ENCODE results near the gene FAM9C.
"Not testable (repeated sequence)": the region's sequence is repeated elsewhere in the genome, so short reads cannot be mapped to it uniquely, and the experiment has no call there.

FAM9C gene

GRCh38 chrX:13084611-13085010, 40.2 kb upstream of the FAM9C start:
- Histone ChIP-seq H3K36me3 (ENCODE audit: control insufficient read depth, insufficient read depth, low read length) (no peaks in the 10 kb centered on the region), H3K27me3 (ENCODE audit: control insufficient read depth, insufficient read depth, low read length) (no peaks in the 10 kb centered on the region), H3K9me3 (ENCODE audit: control insufficient read depth, insufficient read depth, low read length) (no peaks in the 10 kb centered on the region), H3K9ac (ENCODE audit: low read depth, low read length) (no peak overlapping the region), H3K4me3 (ENCODE audit: low read depth, low read length) (no peak overlapping the region), H3K4me1 (ENCODE audit: control insufficient read depth, insufficient read depth, low read length) (peaks cover 6% of the 10 kb centered on the region)

GRCh38 chrX:13083755-13084326, 39.4 kb upstream of the FAM9C start:
- not testable (repeated sequence) for H3K4me3 ChIP-seq (ENCODE audit: low read depth, low read length); H3K9me3 ChIP-seq (ENCODE audit: control insufficient read depth, insufficient read depth, low read length); H3K36me3 ChIP-seq (ENCODE audit: control insufficient read depth, insufficient read depth, low read length); H3K27me3 ChIP-seq (ENCODE audit: control insufficient read depth, insufficient read depth, low read length); H3K9ac ChIP-seq (ENCODE audit: low read depth, low read length); H3K4me1 ChIP-seq (ENCODE audit: control insufficient read depth, insufficient read depth, low read length)

DNA sequence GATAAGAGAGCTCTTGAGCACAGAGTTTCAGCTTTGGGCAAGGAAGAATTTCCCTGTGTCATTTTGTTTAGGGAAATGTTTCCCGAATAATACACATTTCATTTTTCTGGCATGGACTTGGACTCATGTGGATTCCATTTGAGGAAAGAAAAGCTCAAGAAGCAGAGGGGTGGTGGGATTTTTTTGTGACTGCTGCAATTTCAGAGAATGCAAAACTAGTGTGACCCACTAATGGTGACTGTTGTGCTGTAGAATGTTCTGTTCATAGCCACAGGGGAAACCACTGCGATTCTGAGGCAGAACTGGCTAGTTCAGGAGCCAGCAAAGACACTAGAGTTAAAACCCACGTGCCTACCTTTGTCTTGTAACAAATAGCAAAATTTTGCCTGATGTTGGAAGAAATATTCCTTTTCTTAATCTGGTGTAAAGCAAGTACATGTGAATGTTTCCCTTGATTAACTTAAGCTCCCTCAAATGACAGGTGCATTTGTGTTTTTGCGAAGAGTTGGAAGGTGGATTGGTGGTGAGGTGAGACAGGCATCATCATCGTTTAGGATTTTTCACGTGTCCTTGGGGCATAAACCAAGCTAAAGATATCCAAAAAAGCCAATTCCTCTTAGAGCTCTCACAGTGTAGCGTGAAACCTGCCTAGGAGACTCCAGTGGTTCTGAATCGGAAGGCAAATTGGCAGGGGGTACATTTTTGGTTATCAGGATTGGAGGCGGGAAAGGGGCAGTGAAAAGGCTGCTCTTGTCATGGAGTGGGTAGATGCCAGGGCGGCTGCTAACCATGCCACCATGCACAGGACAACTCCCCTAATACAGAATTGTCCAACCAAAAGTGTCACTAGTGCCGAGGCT, 38.0 kb upstream of the FAM9C start:
- H3K4me3 ChIP-seq (ENCODE audit: low read depth, low read length): no peak overlapping the region
- no peaks in the 10 kb centered on the region for H3K9me3 ChIP-seq (ENCODE audit: control insufficient read depth, insufficient read depth, low read length)
- no peaks in the 10 kb centered on the region for H3K36me3 ChIP-seq (ENCODE audit: control insufficient read depth, insufficient read depth, low read length)
- H3K27me3 ChIP-seq (ENCODE audit: control insufficient read depth, insufficient read depth, low read length): no peaks in the 10 kb centered on the region
- no peak overlapping the region for H3K9ac ChIP-seq (ENCODE audit: low read depth, low read length)
- peaks cover 6% of the 10 kb centered on the region for H3K4me1 ChIP-seq (ENCODE audit: control insufficient read depth, insufficient read depth, low read length)

DNA sequence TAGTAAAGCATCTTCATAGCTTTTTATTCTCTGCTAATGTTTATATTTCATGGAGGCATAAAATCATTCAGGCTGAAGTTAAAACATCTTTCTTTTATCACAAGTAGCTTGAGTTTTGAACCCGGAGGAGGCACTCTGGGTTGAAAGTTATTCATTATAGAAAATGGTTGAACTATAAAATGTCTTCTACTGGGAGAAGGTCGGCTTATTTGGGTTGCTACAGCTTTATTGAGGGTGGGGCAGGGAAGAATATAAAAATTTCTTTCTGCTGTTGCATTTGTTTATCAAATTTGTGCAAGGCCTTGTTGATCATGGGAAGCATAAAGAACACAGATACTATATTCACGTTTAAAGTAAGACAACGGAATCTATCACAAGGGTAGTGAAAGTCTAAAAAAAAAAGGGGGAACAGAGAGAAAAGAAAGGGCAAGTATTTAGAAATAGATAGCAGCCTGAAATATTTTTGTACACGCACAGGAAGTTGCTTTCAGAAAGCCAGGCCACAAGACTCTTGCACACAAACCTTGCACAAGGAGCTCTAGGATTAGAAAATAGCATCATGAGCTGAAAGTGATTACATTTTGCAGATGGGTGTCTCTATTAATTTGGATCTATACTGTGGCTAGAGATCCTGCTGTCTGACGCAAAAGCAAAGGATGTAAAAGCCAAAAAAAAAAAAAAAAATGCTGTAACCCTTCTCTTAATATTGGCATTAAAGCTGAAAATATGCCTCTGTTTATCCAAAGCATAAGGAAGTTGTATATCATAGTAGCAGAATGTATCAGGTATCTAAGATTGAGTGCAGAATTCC, 37.2 kb upstream of the FAM9C start:
- Histone ChIP-seq H3K4me3 (ENCODE audit: low read depth, low read length) (no peak overlapping the region), H3K9ac (ENCODE audit: low read depth, low read length) (no peak overlapping the region), H3K27me3 (ENCODE audit: control insufficient read depth, insufficient read depth, low read length) (no peaks in the 10 kb centered on the region), H3K36me3 (ENCODE audit: control insufficient read depth, insufficient read depth, low read length) (no peaks in the 10 kb centered on the region), H3K4me1 (ENCODE audit: control insufficient read depth, insufficient read depth, low read length) (peaks cover 6% of the 10 kb centered on the region), H3K9me3 (ENCODE audit: control insufficient read depth, insufficient read depth, low read length) (no peaks in the 10 kb centered on the region)

- Histone ChIP-seq H3K9ac (ENCODE audit: low read depth, low read length) (no peak overlapping the region), H3K4me1 (ENCODE audit: control insufficient read depth, insufficient read depth, low read length) (peaks cover 6% of the 10 kb centered on the region), H3K9me3 (ENCODE audit: control insufficient read depth, insufficient read depth, low read length) (no peaks in the 10 kb centered on the region), H3K36me3 (ENCODE audit: control insufficient read depth, insufficient read depth, low read length) (no peaks in the 10 kb centered on the region), H3K4me3 (ENCODE audit: low read depth, low read length) (no peak overlapping the region), H3K27me3 (ENCODE audit: control insufficient read depth, insufficient read depth, low read length) (no peaks in the 10 kb centered on the region)
These were observed 35.8 kb upstream of the FAM9C start for GRCh38 chrX:13080128-13080795.

- H3K4me3 ChIP-seq (ENCODE audit: low read depth, low read length): no peak overlapping the region
- H3K9me3 ChIP-seq (ENCODE audit: control insufficient read depth, insufficient read depth, low read length): no peaks in the 10 kb centered on the region
- no peaks in the 10 kb centered on the region for H3K27me3 ChIP-seq (ENCODE audit: control insufficient read depth, insufficient read depth, low read length)
- H3K9ac ChIP-seq (ENCODE audit: low read depth, low read length): no peak overlapping the region
- H3K36me3 ChIP-seq (ENCODE audit: control insufficient read depth, insufficient read depth, low read length): no peaks in the 10 kb centered on the region
- H3K4me1 ChIP-seq (ENCODE audit: control insufficient read depth, insufficient read depth, low read length): no peaks in the 10 kb centered on the region
These were observed 34.5 kb upstream of the FAM9C start for GRCh38 chrX:13078739-13079444.

DNA sequence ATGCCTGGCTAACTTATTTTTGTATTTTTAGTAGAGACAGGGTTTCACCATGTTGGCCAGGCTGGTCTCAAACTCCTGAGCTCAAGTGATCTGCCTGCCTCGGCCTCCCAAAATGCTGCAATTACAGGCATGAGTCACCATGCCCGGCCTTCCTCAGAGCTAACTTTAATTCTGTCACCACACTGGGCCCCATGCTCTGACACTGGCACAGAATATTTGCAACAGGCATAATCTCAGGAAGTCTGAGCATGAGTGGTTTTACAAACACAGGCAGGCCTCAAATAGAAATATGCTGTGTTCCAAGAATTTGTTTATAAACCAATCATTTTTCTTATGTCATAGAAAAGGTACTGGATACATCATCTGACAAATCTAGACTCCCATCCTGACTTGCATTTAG, 32.7 kb upstream of the FAM9C start:
- Histone ChIP-seq H3K27me3 (ENCODE audit: control insufficient read depth, insufficient read depth, low read length) (no peaks in the 10 kb centered on the region), H3K36me3 (ENCODE audit: control insufficient read depth, insufficient read depth, low read length) (no peaks in the 10 kb centered on the region), H3K4me3 (ENCODE audit: low read depth, low read length) (no peak overlapping the region), H3K4me1 (ENCODE audit: control insufficient read depth, insufficient read depth, low read length) (no peaks in the 10 kb centered on the region), H3K9ac (ENCODE audit: low read depth, low read length) (no peak overlapping the region), H3K9me3 (ENCODE audit: control insufficient read depth, insufficient read depth, low read length) (no peaks in the 10 kb centered on the region)

GRCh38 chrX:13076176-13076961, 31.9 kb upstream of the FAM9C start:
- Histone ChIP-seq H3K36me3 (ENCODE audit: control insufficient read depth, insufficient read depth, low read length) (no peaks in the 10 kb centered on the region), H3K4me3 (ENCODE audit: low read depth, low read length) (no peak overlapping the region), H3K4me1 (ENCODE audit: control insufficient read depth, insufficient read depth, low read length) (no peaks in the 10 kb centered on the region), H3K9ac (ENCODE audit: low read depth, low read length) (no peak overlapping the region), H3K27me3 (ENCODE audit: control insufficient read depth, insufficient read depth, low read length) (no peaks in the 10 kb centered on the region), H3K9me3 (ENCODE audit: control insufficient read depth, insufficient read depth, low read length) (no peaks in the 10 kb centered on the region)

DNA sequence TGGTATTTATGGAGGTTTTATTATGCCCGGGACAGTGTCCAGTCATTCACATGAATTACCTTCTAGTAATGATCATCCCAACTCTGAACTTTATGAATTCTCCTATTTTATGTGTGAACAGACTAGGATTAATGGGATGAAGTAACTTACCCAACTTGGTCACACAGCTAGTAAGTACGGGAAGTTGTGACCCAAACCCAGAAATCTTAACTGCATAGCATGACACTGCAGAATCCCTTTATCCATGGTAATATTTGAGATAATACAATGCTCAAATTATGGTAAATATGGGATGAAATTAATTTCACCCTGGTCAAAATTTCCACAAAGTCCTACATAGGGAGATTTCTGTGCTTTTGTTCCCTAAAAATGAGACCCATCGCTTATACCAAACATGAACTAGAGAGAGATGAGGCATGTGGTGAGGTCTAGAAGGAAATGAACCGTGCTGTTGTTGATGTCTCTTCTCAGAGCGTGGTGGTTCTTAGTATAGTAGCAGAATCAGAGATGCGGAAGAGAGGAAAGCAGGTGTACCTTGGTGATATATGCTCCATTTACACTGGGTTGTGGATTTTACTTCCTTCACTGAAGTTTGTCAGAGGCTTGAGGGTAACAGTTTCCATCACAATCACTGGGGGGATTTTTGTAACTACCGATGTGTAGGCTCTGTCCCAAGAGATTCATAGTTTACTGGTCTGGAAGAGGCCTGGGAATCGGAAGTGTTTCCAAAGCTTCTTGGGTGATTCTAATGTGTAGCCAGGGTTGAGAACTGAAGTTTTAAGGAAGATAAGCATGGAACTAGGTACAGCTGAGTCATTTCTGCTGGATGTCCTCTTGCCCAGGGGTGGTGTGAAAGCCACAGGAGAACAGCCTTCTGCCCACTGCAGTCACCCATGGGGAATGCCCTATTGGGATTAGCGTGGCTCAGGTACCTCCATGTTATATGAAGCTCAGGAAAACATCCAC, 30.2 kb upstream of the FAM9C start:
- no peak overlapping the region for H3K4me3 ChIP-seq (ENCODE audit: low read depth, low read length)
- H3K4me1 ChIP-seq (ENCODE audit: control insufficient read depth, insufficient read depth, low read length): no peaks in the 10 kb centered on the region

More for the DNA sequence above, 30.2 kb upstream of the FAM9C start:
- Histone ChIP-seq H3K27me3 (ENCODE audit: control insufficient read depth, insufficient read depth, low read length) (no peaks in the 10 kb centered on the region), H3K36me3 (ENCODE audit: control insufficient read depth, insufficient read depth, low read length) (no peaks in the 10 kb centered on the region), H3K9ac (ENCODE audit: low read depth, low read length) (no peak overlapping the region), H3K9me3 (ENCODE audit: control insufficient read depth, insufficient read depth, low read length) (no peaks in the 10 kb centered on the region)
